Nephron (organoid): ENCODE measurements around the gene TMEM80.
A peak's percentile ranks its signal among the peaks of the same experiment; 100 is the strongest.

Experiments
- H3K27ac Mint-ChIP-seq, 3 experiments: 2 replicates each; pipeline ENCODE4 v1.8.0; 2020; ENCODE audit warnings: mixed read lengths in 3 of 3, mild to moderate bottlenecking in 2 of 3, moderate library complexity in 1 of 3
- H3K27me3 Mint-ChIP-seq: 2 replicates; pipeline ENCODE4 v1.8.0; 2021; ENCODE audit warnings: low read depth, mild to moderate bottlenecking, moderate library complexity, mixed read lengths
- H3K36me3 Mint-ChIP-seq: 2 replicates; pipeline ENCODE4 v1.8.0; 2020; ENCODE audit warnings: low read depth, mixed read lengths
- H3K4me1 Mint-ChIP-seq: 2 replicates; pipeline ENCODE4 v1.8.0; 2020; ENCODE audit warnings: mixed read lengths
- H3K4me3 Mint-ChIP-seq, 3 experiments: 2 replicates each; pipeline ENCODE4 v1.8.0; 2020; ENCODE audit warnings: mild to moderate bottlenecking in 3 of 3, mixed read lengths in 3 of 3, moderate library complexity in 2 of 3
- H3K9me3 Mint-ChIP-seq: 2 replicates; pipeline ENCODE4 v1.8.0; 2020; ENCODE audit warnings: mixed read lengths
- TF ChIP-seq, protein P1 (sequence below), 3 experiments: fragments of 200-600 bp; sonication (generic); IDR thresholded peaks; one replicate each; pipeline ENCODE4 v1.5.0; 2021; ENCODE audit warnings: antibody characterized with exemption in 3 of 3; ENCODE audit not compliant: unreplicated experiment in 3 of 3

The TMEM80 gene

DNA sequence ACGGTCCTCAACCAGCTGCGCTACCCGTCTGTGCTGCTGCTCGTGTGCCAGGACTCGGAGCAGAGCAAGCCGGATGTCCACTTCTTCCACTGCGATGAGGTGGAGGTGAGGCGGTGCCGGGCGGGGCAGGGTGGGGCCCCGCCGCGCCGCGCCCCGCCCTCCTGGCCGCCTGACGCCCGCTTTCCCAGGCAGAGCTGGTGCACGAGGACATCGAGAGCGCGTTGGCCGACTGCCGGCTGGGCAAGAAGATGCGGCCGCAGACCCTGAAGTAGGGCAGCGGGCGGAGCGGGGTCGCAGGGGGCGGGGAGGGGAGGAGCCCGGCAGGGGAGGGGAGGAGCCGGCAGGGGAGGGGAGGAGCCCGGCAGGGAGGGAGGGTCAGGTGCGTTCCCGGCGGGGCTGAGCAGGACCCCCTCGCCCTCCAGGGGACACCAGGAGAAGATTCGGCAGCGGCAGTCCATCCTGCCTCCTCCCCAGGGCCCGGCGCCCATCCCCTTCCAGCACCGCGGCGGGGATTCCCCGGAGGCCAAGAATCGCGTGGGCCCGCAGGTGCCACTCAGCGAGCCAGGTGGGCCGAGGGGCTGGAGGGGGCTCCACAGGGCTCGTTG lies 25.1 kb downstream of the TMEM80 start:
- H3K4me1 Mint-ChIP-seq, result peaks cover 5% of the 10 kb centered on the region

DNA sequence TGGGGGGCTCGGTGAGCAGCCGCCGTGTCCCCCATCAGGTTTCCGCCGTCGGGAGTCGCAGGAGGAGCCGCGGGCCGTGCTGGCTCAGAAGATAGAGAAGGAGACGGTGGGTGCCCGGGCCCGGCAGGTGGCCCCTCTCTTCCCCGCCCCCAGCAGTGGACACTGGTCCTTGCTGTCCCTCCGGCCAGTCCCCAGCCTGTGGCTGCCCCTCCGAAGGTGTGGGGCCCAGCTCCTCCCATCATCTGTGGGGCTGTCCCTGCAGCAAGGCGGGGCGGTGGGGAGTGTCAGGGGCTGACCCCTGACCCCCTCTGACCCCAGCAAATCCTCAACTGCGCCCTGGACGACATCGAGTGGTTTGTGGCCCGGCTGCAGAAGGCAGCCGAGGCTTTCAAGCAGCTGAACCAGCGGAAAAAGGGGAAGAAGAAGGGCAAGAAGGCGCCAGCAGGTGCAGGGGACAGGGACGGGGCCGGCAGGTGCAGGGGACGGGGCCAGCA lies 25.7 kb downstream of the TMEM80 start:
- Mint-ChIP-seq H3K4me3 (no peak overlapping the region), H3K27me3 (peaks cover 63% of the 10 kb centered on the region), H3K36me3 (peaks cover 10% of the 10 kb centered on the region), H3K27ac (no peak overlapping the region), H3K9me3 (peaks cover 3% of the 10 kb centered on the region), H3K4me1 (peaks cover 5% of the 10 kb centered on the region)
- TF ChIP-seq, protein P1, sequence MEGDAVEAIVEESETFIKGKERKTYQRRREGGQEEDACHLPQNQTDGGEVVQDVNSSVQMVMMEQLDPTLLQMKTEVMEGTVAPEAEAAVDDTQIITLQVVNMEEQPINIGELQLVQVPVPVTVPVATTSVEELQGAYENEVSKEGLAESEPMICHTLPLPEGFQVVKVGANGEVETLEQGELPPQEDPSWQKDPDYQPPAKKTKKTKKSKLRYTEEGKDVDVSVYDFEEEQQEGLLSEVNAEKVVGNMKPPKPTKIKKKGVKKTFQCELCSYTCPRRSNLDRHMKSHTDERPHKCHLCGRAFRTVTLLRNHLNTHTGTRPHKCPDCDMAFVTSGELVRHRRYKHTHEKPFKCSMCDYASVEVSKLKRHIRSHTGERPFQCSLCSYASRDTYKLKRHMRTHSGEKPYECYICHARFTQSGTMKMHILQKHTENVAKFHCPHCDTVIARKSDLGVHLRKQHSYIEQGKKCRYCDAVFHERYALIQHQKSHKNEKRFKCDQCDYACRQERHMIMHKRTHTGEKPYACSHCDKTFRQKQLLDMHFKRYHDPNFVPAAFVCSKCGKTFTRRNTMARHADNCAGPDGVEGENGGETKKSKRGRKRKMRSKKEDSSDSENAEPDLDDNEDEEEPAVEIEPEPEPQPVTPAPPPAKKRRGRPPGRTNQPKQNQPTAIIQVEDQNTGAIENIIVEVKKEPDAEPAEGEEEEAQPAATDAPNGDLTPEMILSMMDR (IDR thresholded peaks at IDR 0.05; ENCODE audit: unreplicated experiment in 3 of 3), result no peak

More for the DNA sequence above, 25.1 kb downstream of the TMEM80 start:
- TF ChIP-seq, protein P1 (IDR thresholded peaks at IDR 0.05; ENCODE audit: unreplicated experiment in 3 of 3), result no peak
- Mint-ChIP-seq H3K9me3 (peaks cover 3% of the 10 kb centered on the region), H3K27ac (no peak overlapping the region), H3K27me3 (peaks cover 63% of the 10 kb centered on the region), H3K36me3 (peaks cover 11% of the 10 kb centered on the region), H3K4me3 (no peak overlapping the region)

DNA sequence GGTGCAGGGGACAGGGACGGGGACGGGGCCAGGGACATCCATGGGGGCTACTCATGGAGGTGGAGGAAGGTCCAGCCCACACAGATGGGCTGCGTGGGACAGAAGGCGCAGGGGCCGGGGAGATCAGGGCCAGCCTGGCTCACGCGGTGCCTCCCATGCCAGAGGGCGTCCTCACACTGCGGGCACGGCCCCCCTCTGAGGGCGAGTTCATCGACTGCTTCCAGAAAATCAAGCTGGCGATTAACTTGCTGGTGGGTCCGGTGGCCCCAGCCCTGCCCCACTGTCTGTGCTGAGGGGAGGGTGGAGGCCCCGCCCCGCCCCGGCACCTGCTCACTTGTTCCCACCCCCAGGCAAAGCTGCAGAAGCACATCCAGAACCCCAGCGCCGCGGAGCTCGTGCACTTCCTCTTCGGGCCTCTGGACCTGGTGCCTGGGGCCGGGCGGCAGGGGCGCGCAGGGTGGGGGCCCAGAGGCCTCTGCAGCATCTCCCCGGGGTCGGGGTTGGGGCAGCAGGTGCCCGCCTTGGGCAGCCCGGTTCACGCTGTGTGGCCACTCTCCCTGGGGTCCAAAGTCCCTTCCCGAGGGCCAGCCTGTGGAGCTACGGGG lies 26.2 kb downstream of the TMEM80 start:
- no peaks in the 10 kb centered on the region for H3K9me3 Mint-ChIP-seq

DNA sequence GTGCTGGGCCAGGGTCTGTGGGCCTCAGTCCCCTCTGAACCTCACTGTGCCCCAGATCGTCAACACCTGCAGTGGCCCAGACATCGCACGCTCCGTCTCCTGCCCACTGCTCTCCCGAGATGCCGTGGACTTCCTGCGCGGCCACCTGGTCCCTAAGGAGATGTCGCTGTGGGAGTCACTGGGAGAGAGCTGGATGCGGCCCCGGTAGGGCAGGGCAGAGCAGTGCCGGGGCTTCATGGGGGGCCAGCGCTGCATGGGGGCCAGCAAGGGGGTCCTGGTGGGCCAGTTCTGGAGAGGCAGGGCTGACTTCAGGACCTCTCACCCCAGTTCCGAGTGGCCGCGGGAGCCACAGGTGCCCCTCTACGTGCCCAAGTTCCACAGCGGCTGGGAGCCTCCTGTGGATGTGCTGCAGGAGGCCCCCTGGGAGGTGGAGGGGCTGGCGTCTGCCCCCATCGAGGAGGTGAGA lies 26.8 kb downstream of the TMEM80 start:
- H3K36me3 Mint-ChIP-seq, result peaks cover 6% of the 10 kb centered on the region
- H3K27me3 Mint-ChIP-seq, result peaks cover 63% of the 10 kb centered on the region
- no peak overlapping the region for H3K27ac Mint-ChIP-seq
- TF ChIP-seq, protein P1 (IDR thresholded peaks at IDR 0.05; ENCODE audit: unreplicated experiment in 3 of 3), result no peak
- no peaks in the 10 kb centered on the region for H3K9me3 Mint-ChIP-seq
- H3K4me3 Mint-ChIP-seq, result no peak overlapping the region
- peaks cover 9% of the 10 kb centered on the region for H3K4me1 Mint-ChIP-seq

More for the DNA sequence above, 26.2 kb downstream of the TMEM80 start:
- Mint-ChIP-seq H3K36me3 (peaks cover 6% of the 10 kb centered on the region), H3K4me1 (peaks cover 8% of the 10 kb centered on the region), H3K27me3 (peaks cover 66% of the 10 kb centered on the region), H3K27ac (no peak overlapping the region), H3K4me3 (no peak overlapping the region)
- TF ChIP-seq, protein P1 (IDR thresholded peaks at IDR 0.05; ENCODE audit: unreplicated experiment in 3 of 3), result no peak

DNA sequence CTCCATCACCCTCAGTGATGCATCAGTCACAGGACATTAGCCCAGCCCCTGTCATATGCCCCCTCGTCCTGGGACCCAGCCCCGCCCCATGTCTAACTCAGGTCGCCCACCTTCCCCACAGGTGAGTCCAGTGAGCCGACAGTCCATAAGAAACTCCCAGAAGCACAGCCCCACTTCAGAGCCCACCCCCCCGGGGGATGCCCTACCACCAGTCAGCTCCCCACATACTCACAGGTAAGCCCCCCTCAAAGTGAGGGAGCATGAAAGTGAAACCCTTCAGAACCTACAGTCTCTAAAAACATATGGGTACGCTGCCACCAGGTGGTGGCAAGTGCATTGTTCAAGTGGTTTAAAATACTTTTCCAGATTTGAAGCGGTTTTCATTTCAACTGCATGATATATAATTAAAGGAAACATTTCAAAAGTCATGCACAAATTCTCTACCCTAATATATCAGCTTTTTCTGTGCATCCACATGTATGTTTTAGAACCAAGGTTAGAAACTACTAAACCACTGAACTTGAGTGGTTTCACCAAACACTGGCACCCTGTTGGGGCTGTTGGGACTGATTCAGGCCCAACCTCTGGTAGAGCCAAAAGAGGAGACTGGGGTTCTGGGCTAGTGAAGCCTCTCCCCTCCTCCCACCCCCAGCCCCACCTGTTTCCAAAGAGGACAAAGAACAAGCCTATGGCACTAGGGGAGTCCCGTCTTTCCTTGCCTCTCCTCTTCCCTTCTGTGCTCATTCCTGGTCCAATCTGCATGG lies 27.7 kb downstream of the TMEM80 start:
- TF ChIP-seq, protein P1 (IDR thresholded peaks at IDR 0.05; ENCODE audit: unreplicated experiment in 3 of 3), result peak; percentile 27 to 45 (median 40)
- Mint-ChIP-seq H3K9me3 (no peaks in the 10 kb centered on the region), H3K4me3 (peak overlapping the region; percentile 23 to 26 (median 25)), H3K27me3 (peaks cover 55% of the 10 kb centered on the region), H3K27ac (peak overlapping the region in 1 of 3 experiments; percentile 31), H3K4me1 (peaks cover 9% of the 10 kb centered on the region), H3K36me3 (peaks cover 6% of the 10 kb centered on the region)
